CD14-positive monocyte (primary cell): ENCODE results near the gene MRPL34. TPM values are rescaled to one million over a fixed set of nuclear protein-coding genes. Genes with fewer than 3 reads are reported as not detected.

Experiments
- DNase-seq, 3 donors: peaks; one replicate each; pipeline ENCODE4 v3.0.0-alpha.2; 2011 to 2022
- H2AFZ ChIP-seq: 2 replicates; pipeline ENCODE4 v1.6.0; 2012; ENCODE audit warnings: mild to moderate bottlenecking, low read depth, low read length, inconsistent platforms; ENCODE audit not compliant: insufficient read depth, poor library complexity, severe bottlenecking
- H3K27ac ChIP-seq, 2 donors: 1 replicate in 1 of 2; 2 replicates in 1 of 2; pipeline ENCODE4 v1.5.1; 2012 to 2013; ENCODE audit warnings: low read length in 2 of 2, control low read depth in 1 of 2, inconsistent platforms in 1 of 2, low read depth in 1 of 2, mild to moderate bottlenecking in 1 of 2
- H3K27me3 ChIP-seq, 2 donors: one replicate each; pipeline versions ENCODE4 v1.6.0 to v1.6.1; 2011 to 2013; ENCODE audit warnings: low read length in 2 of 2; ENCODE audit not compliant: control insufficient read depth in 2 of 2, insufficient read depth in 2 of 2
- H3K36me3 ChIP-seq, 2 donors: replicated peaks in 1 of 2; 1 replicate in 1 of 2; 2 replicates in 1 of 2; pipeline versions ENCODE4 v1.5.1 to v1.6.1; 2012 to 2013; ENCODE audit warnings: low read length in 2 of 2, control low read depth in 1 of 2, inconsistent platforms in 1 of 2, mild to moderate bottlenecking in 1 of 2; ENCODE audit not compliant: insufficient read depth in 2 of 2, control insufficient read depth in 1 of 2
- H3K4me1 ChIP-seq, 2 donors: 1 replicate in 1 of 2; 2 replicates in 1 of 2; pipeline versions ENCODE4 v1.5.1 to v1.6.1; 2012 to 2013; ENCODE audit warnings: low read length in 2 of 2, control low read depth in 1 of 2, inconsistent platforms in 1 of 2, mild to moderate bottlenecking in 1 of 2, moderate library complexity in 1 of 2; ENCODE audit not compliant: insufficient read depth in 2 of 2, control insufficient read depth in 1 of 2
- H3K4me2 ChIP-seq: replicated peaks from 2 replicates; pipeline ENCODE3; 2012; ENCODE audit warnings: low read length, moderate library complexity, mild to moderate bottlenecking; ENCODE audit not compliant: poor library complexity, severe bottlenecking; ENCODE audit errors: extremely low read depth
- H3K4me3 ChIP-seq, 3 experiments: fragments of 200-600 bp in 1 of 3; sonication (generic) in 1 of 3; replicated peaks in 1 of 3; 1 replicate in 2 of 3; 2 replicates in 1 of 3; pipeline ENCODE4 v1.5.1; 2011 to 2013; ENCODE audit warnings: low read length in 3 of 3, mild to moderate bottlenecking in 3 of 3, control low read depth in 2 of 3, low read depth in 2 of 3, inconsistent platforms in 1 of 3, moderate library complexity in 1 of 3
- H3K79me2 ChIP-seq: 2 replicates; pipeline ENCODE4 v1.6.0; 2012; ENCODE audit warnings: mild to moderate bottlenecking, control low read depth, inconsistent platforms, low read length, moderate library complexity; ENCODE audit not compliant: insufficient read depth
- H3K9ac ChIP-seq: 2 replicates; pipeline ENCODE4 v1.6.0; 2017; ENCODE audit warnings: low read length, mild to moderate bottlenecking; ENCODE audit not compliant: insufficient read depth, poor library complexity, severe bottlenecking
- H3K9me3 ChIP-seq, 2 donors: replicated peaks in 1 of 2; 1 replicate in 1 of 2; 2 replicates in 1 of 2; pipeline versions ENCODE4 v1.5.1 to v1.6.1; 2012 to 2013; ENCODE audit warnings: low read length in 2 of 2, control low read depth in 1 of 2; ENCODE audit not compliant: control insufficient read depth in 1 of 2, insufficient read depth in 1 of 2
- H4K20me1 ChIP-seq: 2 replicates; pipeline ENCODE4 v1.6.0; 2012; ENCODE audit warnings: mild to moderate bottlenecking, low read length, control low read depth, moderate library complexity; ENCODE audit not compliant: insufficient read depth
- H3K27ac Mint-ChIP-seq, 7 donors: one replicate each; pipeline ENCODE4 v1.8.0; 2020; ENCODE audit warnings: mild to moderate bottlenecking in 7 of 7, mixed read lengths in 7 of 7, moderate library complexity in 6 of 7, inconsistent platforms in 2 of 7
- H3K27me3 Mint-ChIP-seq, 3 donors: one replicate each; pipeline ENCODE4 v1.8.0; 2021 to 2022; ENCODE audit warnings: low read depth in 3 of 3, mild to moderate bottlenecking in 3 of 3, mixed read lengths in 3 of 3, moderate library complexity in 3 of 3, inconsistent platforms in 1 of 3
- H3K36me3 Mint-ChIP-seq, 2 donors: one replicate each; pipeline ENCODE4 v1.8.0; 2020; ENCODE audit warnings: mixed read lengths in 2 of 2, inconsistent platforms in 1 of 2, mild to moderate bottlenecking in 1 of 2
- H3K4me1 Mint-ChIP-seq: one replicate; pipeline ENCODE4 v1.8.0; 2020; ENCODE audit warnings: mild to moderate bottlenecking, mixed read lengths
- H3K4me3 Mint-ChIP-seq, 2 donors: one replicate each; pipeline ENCODE4 v1.8.0; 2020; ENCODE audit warnings: mild to moderate bottlenecking in 2 of 2, mixed read lengths in 2 of 2, moderate library complexity in 1 of 2
- H3K9me3 Mint-ChIP-seq, 7 donors: one replicate each; pipeline ENCODE4 v1.8.0; 2020 to 2022; ENCODE audit warnings: mixed read lengths in 7 of 7, mild to moderate bottlenecking in 6 of 7, moderate library complexity in 6 of 7, inconsistent platforms in 2 of 7
- CTCF ChIP-seq: fragments of 200-600 bp; IDR thresholded peaks from one replicate; pipeline ENCODE4 v1.8.0; 2022; ENCODE audit warnings: antibody characterized with exemption, mild to moderate bottlenecking
- WGBS: methylation state at CpG from one replicate; pipeline ENCODE4 v1.1.5; 2013; ENCODE audit warnings: missing lambda C conversion rate; ENCODE audit not compliant: insufficient coverage; 5-methylcytosine and 5-hydroxymethylcytosine counted together
- intact Hi-C, 2 donors: fragments of 100-400 bp; cut with micrococcal nuclease; formaldehyde crosslinking; loops; one replicate each; pipeline versions ENCODE4 v1.15.0 to v1.15.1; 2023
- polyA plus RNA-seq, 3 donors: library from polyadenylated mRNA; depleted of rRNA in 1 of 3; unstranded in 2 of 3; stranded (reverse) in 1 of 3; fragments of 300-500 nt in 2 of 3; fragments of >200 nt in 1 of 3; fragmentation: Illumina TruSeq in 2 of 3; gene quantifications; 1 replicate in 2 of 3; 2 replicates in 1 of 3; pipeline ENCODE4 v1.2.3, GENCODE V29; 2012 to 2021

Gene MRPL34
- polyA plus RNA-seq, 3 donors = 13.2 to 208 (median 155) TPM

- peak overlapping the region; percentile 88 for H2AFZ ChIP-seq
- peaks cover 53% of the 10 kb centered on the region for H3K79me2 ChIP-seq
- Mint-ChIP-seq H3K27me3 (peaks cover 0 to 3% (median 0%) of the 10 kb centered on the region in 3 donors), H3K27ac (peak overlapping the region; percentile 31 to 82 (median 60)), H3K4me1 (peaks cover 44% of the 10 kb centered on the region), H3K36me3 (peaks cover 2 to 3% of the 10 kb centered on the region in 2 donors), H3K9me3 (peaks cover 0 to 1% (median 0%) of the 10 kb centered on the region in 7 donors), H3K4me3 (peak overlapping the region; percentile 86 to 90)
- no peak for TF ChIP-seq CTCF
- intact Hi-C loops = no loop called here
- H3K4me2 ChIP-seq = peak overlapping the region; percentile 80
- no peak for DNase-seq
- peaks cover 0 to 2% of the 10 kb centered on the region in 2 donors for H3K36me3 ChIP-seq
- no peaks in the 10 kb centered on the region for H3K9me3 ChIP-seq
- H3K27me3 ChIP-seq = no peaks in the 10 kb centered on the region
- peak overlapping the region; percentile 66 for H3K9ac ChIP-seq
- WGBS = 13% methylated on average over 24 of the region's 28 CpGs
- H4K20me1 ChIP-seq = peaks cover 29% of the 10 kb centered on the region
- peak overlapping the region; percentile 56 to 82 for H3K27ac ChIP-seq
- peaks cover 54 to 64% of the 10 kb centered on the region in 2 donors for H3K4me1 ChIP-seq
- peak overlapping the region; percentile 53 to 76 (median 75) for H3K4me3 ChIP-seq
Measured at GRCh38 chr19:17306285-17306714, 628 bp downstream of the MRPL34 start.

GRCh38 chr19:17307876-17308377, 2.3 kb downstream of the MRPL34 start:
- H3K27ac Mint-ChIP-seq = peak overlapping the region in 1 of 7 donors; percentile 6
- intact Hi-C loops = no loop called here
- H3K4me2 ChIP-seq = no peak overlapping the region

More at GRCh38 chr19:17307876-17308377, 2.3 kb downstream of the MRPL34 start:
- H4K20me1 ChIP-seq = peaks cover 35% of the 10 kb centered on the region
- DNase-seq = no peak
- peaks cover 54% of the 10 kb centered on the region for H3K79me2 ChIP-seq
- no peak overlapping the region for H2AFZ ChIP-seq
- no peak overlapping the region for H3K27ac ChIP-seq
- no peak for TF ChIP-seq CTCF
- peaks cover 0 to 3% (median 0%) of the 10 kb centered on the region in 3 donors for H3K27me3 Mint-ChIP-seq
- H3K4me1 ChIP-seq = peaks cover 43 to 53% of the 10 kb centered on the region in 2 donors
- peaks cover 4 to 12% of the 10 kb centered on the region in 2 donors for H3K36me3 Mint-ChIP-seq
- H3K9me3 Mint-ChIP-seq = no peaks in the 10 kb centered on the region
- H3K4me3 Mint-ChIP-seq = no peak overlapping the region
- H3K36me3 ChIP-seq = peaks cover 0 to 14% of the 10 kb centered on the region in 2 donors
- H3K4me3 ChIP-seq = no peak overlapping the region
- no peak overlapping the region for H3K9ac ChIP-seq
- no peaks in the 10 kb centered on the region for H3K27me3 ChIP-seq
- H3K9me3 ChIP-seq = no peaks in the 10 kb centered on the region
- 91% methylated on average over 8 of the region's 8 CpGs for WGBS
- peaks cover 42% of the 10 kb centered on the region for H3K4me1 Mint-ChIP-seq
